Fibroblast of villous mesenchyme (primary cell): ENCODE results near the gene SLC30A7. TPM values are rescaled to one million over a fixed set of nuclear protein-coding genes. Genes with fewer than 3 reads are reported as not detected.

Experiments used
- DNase-seq: peaks from one replicate; pipeline ENCODE4 v3.0.0-alpha.2; 2010; ENCODE audit warnings: low read depth
- H3K4me3 ChIP-seq: 2 replicates; pipeline ENCODE4 v1.5.1; 2011; ENCODE audit warnings: low read depth, mild to moderate bottlenecking, low read length
- CTCF ChIP-seq: IDR thresholded peaks from 2 replicates; pipeline ENCODE4 v1.5.1; 2012; ENCODE audit warnings: low read depth, mild to moderate bottlenecking, low read length; ENCODE audit not compliant: insufficient read depth
- total RNA-seq: library from RNA; depleted of rRNA; stranded (reverse); fragments of >200 nt; gene quantifications from 2 replicates; pipeline ENCODE4 v1.2.3, GENCODE V29; 2012

Gene SLC30A7
- total RNA-seq, 1 donor, result 90.7 TPM

GRCh38 chr1:101026430-101026788 is 130.5 kb downstream of the SLC30A7 start:
- peak overlapping the region; percentile 86 for H3K4me3 ChIP-seq
- DNase-seq, result no peak
- no peak for TF ChIP-seq CTCF

DNA sequence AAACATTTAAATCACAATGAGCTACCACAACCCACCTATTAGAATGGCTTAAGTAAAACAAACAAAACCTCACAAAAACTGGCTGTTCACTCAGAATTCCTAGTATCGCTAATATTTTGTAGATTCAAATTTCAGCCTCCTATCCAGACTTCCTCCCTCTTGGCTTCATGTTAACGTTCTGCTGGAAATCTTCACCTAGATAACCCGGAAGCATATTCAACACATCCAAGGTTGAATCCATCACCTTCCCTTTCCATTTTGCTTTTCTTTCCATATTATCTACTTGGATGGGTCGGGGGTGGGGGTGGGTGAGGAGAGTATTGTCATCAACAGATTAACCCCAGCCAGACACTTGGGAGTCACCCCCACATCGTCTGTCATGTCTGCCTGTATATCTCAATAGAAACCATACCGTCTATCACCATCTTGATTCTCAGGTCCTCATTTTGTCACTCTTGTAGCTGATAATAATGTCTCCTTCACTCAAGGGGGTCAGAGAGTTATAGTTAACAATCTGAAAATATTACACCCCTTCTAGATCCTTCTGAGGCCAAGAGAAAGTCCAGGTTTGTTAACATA is 131.4 kb downstream of the SLC30A7 start:
- no peak for TF ChIP-seq CTCF
- no peak overlapping the region for H3K4me3 ChIP-seq
- no peak for DNase-seq

DNA sequence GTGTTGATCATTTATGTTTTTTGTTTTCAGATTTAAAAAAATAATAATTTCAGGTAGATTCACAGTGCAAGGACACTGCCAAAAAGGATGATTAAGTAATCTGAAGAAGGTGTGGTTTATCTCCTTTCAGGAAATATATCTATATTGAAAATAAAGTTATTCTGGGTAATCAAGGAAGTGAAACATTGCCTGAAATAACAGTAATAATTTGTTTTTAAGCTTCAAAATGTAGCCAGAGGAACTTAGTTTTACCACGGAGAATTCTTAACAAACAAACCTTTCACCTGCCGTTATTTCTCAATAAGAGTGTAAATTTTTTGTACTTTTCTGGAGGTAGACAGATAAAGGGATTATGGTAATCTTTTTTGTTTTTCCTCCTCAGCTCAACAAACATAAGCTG is 132.6 kb downstream of the SLC30A7 start:
- no peak for DNase-seq
- no peak overlapping the region for H3K4me3 ChIP-seq
- no peak for TF ChIP-seq CTCF

- DNase-seq, result no peak
- no peak overlapping the region for H3K4me3 ChIP-seq
These were observed 133.3 kb downstream of the SLC30A7 start for GRCh38 chr1:101029184-101029583.

GRCh38 chr1:101030881-101031280 is 135.0 kb downstream of the SLC30A7 start:
- DNase-seq, result no peak
- no peak for TF ChIP-seq CTCF
- no peak overlapping the region for H3K4me3 ChIP-seq

More at GRCh38 chr1:101029184-101029583, 133.3 kb downstream of the SLC30A7 start:
- TF ChIP-seq CTCF, result no peak

Other genes starting within 250 kb of the SLC30A7 start
- gene VCAM1, start 176.3 kb upstream of the SLC30A7 start, total RNA-seq, result 28.3 and 54.8 TPM in 2 replicates
- gene EXTL2, start 1.2 kb upstream of the SLC30A7 start, total RNA-seq, result 22.5 and 30.7 TPM in 2 replicates
- gene DPH5, start 129.7 kb downstream of the SLC30A7 start, total RNA-seq, result 27.7 and 32.0 TPM in 2 replicates